SK-N-MC (cell line): Measurements from ENCODE around the gene GLS.

ENCODE experiments used
- EZH2 ChIP-seq: fragments of 200-600 bp; sonication (generic); IDR thresholded peaks from one replicate; pipeline ENCODE4 v1.6.1; 2017; ENCODE audit warnings: antibody characterized with exemption
- FOXP2 ChIP-seq: optimal IDR thresholded peaks from 2 replicates; pipeline ENCODE3; 2011; ENCODE audit warnings: mild to moderate bottlenecking, moderate library complexity; ENCODE audit not compliant: insufficient read depth; ENCODE audit errors: extremely low read length, control extremely low read depth
- POLR2AphosphoS5 ChIP-seq: IDR thresholded peaks from 2 replicates; pipeline ENCODE4 v1.6.1; 2012; ENCODE audit warnings: mild to moderate bottlenecking, low read depth, low read length, borderline replicate concordance

- TF ChIP-seq POLR2AphosphoS5, result no peak
- no peak for TF ChIP-seq EZH2
- TF ChIP-seq FOXP2, result no peak
Measured at GRCh38 chr2:190911813-190912212, 31.2 kb downstream of the GLS start.
